Ascending aorta (tissue), 2 donors: ENCODE measurements around the gene RPP14. TPM values are rescaled to one million over a fixed set of nuclear protein-coding genes. Genes with fewer than 3 reads are reported as not detected.
"Not testable (repeated sequence)": the region's sequence is repeated elsewhere in the genome, so short reads cannot be mapped to it uniquely, and the experiment has no call there.

Experiments
- DNase-seq, 2 donors: peaks; one replicate each; pipeline ENCODE4 v3.0.0-alpha.2; 2019; ENCODE audit warnings: low spot score in 2 of 2
- H3K27ac ChIP-seq, 2 donors: fragments of 200-600 bp; sonication (generic); one replicate each; pipeline ENCODE4 v1.5.1; 2016 to 2017; ENCODE audit warnings: mild to moderate bottlenecking in 1 of 2
- H3K27me3 ChIP-seq: fragments of 200-600 bp; sonication (generic); one replicate; pipeline ENCODE4 v1.5.1; 2017
- H3K36me3 ChIP-seq, 2 donors: fragments of 200-600 bp; sonication (generic); one replicate each; pipeline ENCODE4 v1.5.1; 2016
- H3K4me1 ChIP-seq, 2 donors: fragments of 200-600 bp; sonication (generic); one replicate each; pipeline ENCODE4 v1.5.1; 2016 to 2017; ENCODE audit warnings: mild to moderate bottlenecking in 1 of 2
- H3K4me3 ChIP-seq, 2 donors: fragments of 200-600 bp; sonication (generic); one replicate each; pipeline ENCODE4 v1.5.1; 2016 to 2017; ENCODE audit warnings: mild to moderate bottlenecking in 1 of 2
- H3K9me3 ChIP-seq, 2 donors: fragments of 200-600 bp; sonication (generic); one replicate each; pipeline ENCODE4 v1.5.1; 2016
- CTCF ChIP-seq, 3 experiments: fragments of 200-600 bp in 2 of 3; fragments of 450-650 bp in 1 of 3; sonication (generic) in 2 of 3; IDR thresholded peaks; one replicate each; pipeline ENCODE4 v1.5.1; 2016 to 2019; ENCODE audit warnings: antibody characterized with exemption in 3 of 3, mild to moderate bottlenecking in 1 of 3, moderate library complexity in 1 of 3
- intact Hi-C: fragments of 100-400 bp; cut with DNase I; formaldehyde crosslinking; loops from one replicate; pipeline ENCODE4 v1.15.1; 2023
- total RNA-seq: library from RNA; depleted of rRNA; stranded (reverse); fragments of >200 nt; gene quantifications from one replicate; pipeline ENCODE4 v1.1.0, GENCODE V29; 2016

RPP14 gene
- total RNA-seq, 1 donor from 2014 or later, result 32.5 TPM

GRCh38 chr3:58272891-58273290 lies 33.2 kb upstream of the RPP14 start:
- H3K36me3 ChIP-seq, result peaks cover 3 to 15% of the 10 kb centered on the region in 2 donors
- no peak overlapping the region for H3K27ac ChIP-seq
- DNase-seq, result no peak
- no peaks in the 10 kb centered on the region for H3K4me1 ChIP-seq
- no peak overlapping the region for H3K4me3 ChIP-seq
- intact Hi-C loops, result no loop called here
- no peak for TF ChIP-seq CTCF (IDR thresholded peaks at IDR 0.05)
- H3K27me3 ChIP-seq, result no peaks in the 10 kb centered on the region
- no peaks in the 10 kb centered on the region for H3K9me3 ChIP-seq

GRCh38 chr3:58273362-58273761 lies 32.7 kb upstream of the RPP14 start:
- H3K27ac ChIP-seq, H3K4me1 ChIP-seq, H3K9me3 ChIP-seq, intact Hi-C loops, DNase-seq, H3K4me3 ChIP-seq, H3K27me3 ChIP-seq: not testable (repeated sequence)
- peaks cover 3 to 15% of the 10 kb centered on the region in 2 donors for H3K36me3 ChIP-seq

GRCh38 chr3:58274027-58274614 lies 31.9 kb upstream of the RPP14 start:
- Histone ChIP-seq H3K36me3 (peaks cover 0 to 10% of the 10 kb centered on the region in 2 donors), H3K4me3 (no peak overlapping the region), H3K27ac (no peak overlapping the region), H3K27me3 (no peaks in the 10 kb centered on the region), H3K4me1 (no peaks in the 10 kb centered on the region), H3K9me3 (no peaks in the 10 kb centered on the region)
- intact Hi-C loops, result no loop called here
- DNase-seq, result no peak
- no peak for TF ChIP-seq CTCF (IDR thresholded peaks at IDR 0.05)

- peaks cover 6 to 16% of the 10 kb centered on the region in 2 donors for H3K36me3 ChIP-seq
- no peak for DNase-seq
- intact Hi-C loops, result no loop called here
These were observed 25.0 kb upstream of the RPP14 start for GRCh38 chr3:58281069-58281468.

GRCh38 chr3:58285334-58285733 lies 20.7 kb upstream of the RPP14 start:
- Histone ChIP-seq H3K4me1 (no peaks in the 10 kb centered on the region), H3K9me3 (no peaks in the 10 kb centered on the region), H3K4me3 (no peak overlapping the region), H3K27me3 (no peaks in the 10 kb centered on the region), H3K36me3 (peaks cover 6 to 35% of the 10 kb centered on the region in 2 donors), H3K27ac (no peak overlapping the region)
- intact Hi-C loops, result no loop called here
- no peak for TF ChIP-seq CTCF (IDR thresholded peaks at IDR 0.05)
- DNase-seq, result no peak

More at GRCh38 chr3:58281069-58281468, 25.0 kb upstream of the RPP14 start:
- TF ChIP-seq CTCF (IDR thresholded peaks at IDR 0.05), result no peak
- Histone ChIP-seq H3K4me1 (no peaks in the 10 kb centered on the region), H3K27me3 (no peaks in the 10 kb centered on the region), H3K4me3 (no peak overlapping the region), H3K9me3 (no peaks in the 10 kb centered on the region), H3K27ac (no peak overlapping the region)

GRCh38 chr3:58287354-58287753 lies 18.7 kb upstream of the RPP14 start:
- no peak overlapping the region for H3K27ac ChIP-seq
- H3K4me1 ChIP-seq, result no peaks in the 10 kb centered on the region
- H3K27me3 ChIP-seq, result no peaks in the 10 kb centered on the region
- no peaks in the 10 kb centered on the region for H3K9me3 ChIP-seq
- DNase-seq, result no peak
- H3K36me3 ChIP-seq, result peaks cover 4 to 26% of the 10 kb centered on the region in 2 donors
- intact Hi-C loops, result no loop called here
- no peak overlapping the region for H3K4me3 ChIP-seq
- TF ChIP-seq CTCF (IDR thresholded peaks at IDR 0.05), result no peak
